Mesenchymal stem cell (in vitro differentiated cells and primary cell): ENCODE measurements around the gene PMPCB. TPM values are rescaled to one million over a fixed set of nuclear protein-coding genes. Genes with fewer than 3 reads are reported as not detected.
"Not testable (repeated sequence)": the region's sequence is repeated elsewhere in the genome, so short reads cannot be mapped to it uniquely, and the experiment has no call there.

Source experiments
- DNase-seq: peaks from one replicate; pipeline ENCODE4 v3.0.0-alpha.2; 2013
- H2AFZ ChIP-seq: one replicate; pipeline ENCODE4 v1.6.1; 2013; ENCODE audit warnings: low read depth, mild to moderate bottlenecking, control low read depth, inconsistent platforms, low read length, moderate library complexity
- H2AK5ac ChIP-seq: 2 replicates; pipeline ENCODE4 v1.6.1; 2013; ENCODE audit warnings: low read length, moderate library complexity, mild to moderate bottlenecking, inconsistent platforms; ENCODE audit not compliant: severe bottlenecking
- H2BK120ac ChIP-seq: one replicate; pipeline ENCODE4 v1.6.1; 2013; ENCODE audit warnings: low read depth, mild to moderate bottlenecking, inconsistent platforms, low read length, moderate library complexity
- H2BK12ac ChIP-seq, 2 experiments: one replicate each; pipeline ENCODE4 v1.6.1; 2013; ENCODE audit warnings: inconsistent platforms in 2 of 2, low read length in 2 of 2, mild to moderate bottlenecking in 2 of 2, moderate library complexity in 2 of 2, control low read depth in 1 of 2
- H2BK15ac ChIP-seq: one replicate; pipeline ENCODE4 v1.6.1; 2013; ENCODE audit warnings: mild to moderate bottlenecking, low read depth, inconsistent platforms; ENCODE audit not compliant: poor library complexity, severe bottlenecking
- H2BK5ac ChIP-seq: 2 replicates; pipeline ENCODE4 v1.6.1; 2013; ENCODE audit warnings: low read depth, mild to moderate bottlenecking, low read length, control low read depth, inconsistent platforms; ENCODE audit not compliant: poor library complexity, severe bottlenecking
- H3K14ac ChIP-seq, 2 experiments: one replicate each; pipeline ENCODE4 v1.6.1; 2013; ENCODE audit warnings: inconsistent platforms in 2 of 2, low read length in 2 of 2, control low read depth in 1 of 2, mild to moderate bottlenecking in 1 of 2, moderate library complexity in 1 of 2
- H3K18ac ChIP-seq, 2 experiments: one replicate each; pipeline ENCODE4 v1.6.1; 2013; ENCODE audit warnings: inconsistent platforms in 2 of 2, low read length in 2 of 2, control low read depth in 1 of 2, low read depth in 1 of 2, mild to moderate bottlenecking in 1 of 2
- H3K23ac ChIP-seq, 2 experiments: one replicate each; pipeline ENCODE4 v1.6.1; 2013; ENCODE audit warnings: inconsistent platforms in 2 of 2, low read length in 2 of 2, mild to moderate bottlenecking in 2 of 2, moderate library complexity in 2 of 2, control low read depth in 1 of 2
- H3K27ac ChIP-seq: 2 replicates; pipeline ENCODE4 v1.5.1; 2013; ENCODE audit warnings: mild to moderate bottlenecking, moderate library complexity, low read length, control low read depth, inconsistent platforms; ENCODE audit not compliant: poor library complexity, severe bottlenecking
- H3K27me3 ChIP-seq, 2 experiments: 2 replicates each; pipeline versions ENCODE4 v1.6.1 to v1.7.0; 2013; ENCODE audit warnings: low read length in 2 of 2, mild to moderate bottlenecking in 2 of 2, moderate library complexity in 2 of 2, control low read depth in 1 of 2, inconsistent platforms in 1 of 2; ENCODE audit not compliant: control insufficient read depth in 1 of 2, insufficient read depth in 1 of 2
- H3K36me3 ChIP-seq, 2 experiments: 2 replicates each; pipeline versions ENCODE4 v1.6.1 to v1.7.0; 2013; ENCODE audit warnings: low read length in 2 of 2, control low read depth in 1 of 2, inconsistent platforms in 1 of 2, low read depth in 1 of 2, mild to moderate bottlenecking in 1 of 2; ENCODE audit not compliant: insufficient read depth in 2 of 2, control insufficient read depth in 1 of 2
- H3K4ac ChIP-seq, 2 experiments: one replicate each; pipeline ENCODE4 v1.6.1; 2013; ENCODE audit warnings: inconsistent platforms in 2 of 2, low read length in 2 of 2, mild to moderate bottlenecking in 2 of 2, moderate library complexity in 2 of 2, control low read depth in 1 of 2, low read depth in 1 of 2
- H3K4me1 ChIP-seq: 2 replicates; pipeline ENCODE4 v1.6.1; 2013; ENCODE audit warnings: low read depth, low read length, control low read depth; ENCODE audit not compliant: control insufficient read depth, insufficient read depth
- H3K4me2 ChIP-seq: 2 replicates; pipeline ENCODE4 v1.6.1; 2013; ENCODE audit warnings: low read length, mild to moderate bottlenecking, inconsistent platforms; ENCODE audit not compliant: poor library complexity, severe bottlenecking
- H3K4me3 ChIP-seq, 2 experiments: 2 replicates each; pipeline versions ENCODE4 v1.5.1 to v1.7.0; 2013; ENCODE audit warnings: low read length in 2 of 2, mild to moderate bottlenecking in 2 of 2, control low read depth in 1 of 2, low read depth in 1 of 2; ENCODE audit not compliant: insufficient read depth in 1 of 2
- H3K79me1 ChIP-seq: replicated peaks from 2 replicates; pipeline ENCODE4 v1.6.1; 2013; ENCODE audit warnings: mild to moderate bottlenecking, control low read depth, low read length, inconsistent platforms; ENCODE audit not compliant: poor library complexity, severe bottlenecking
- H3K9ac ChIP-seq: 2 replicates; pipeline ENCODE4 v1.7.0; 2013; ENCODE audit warnings: mild to moderate bottlenecking, low read length, moderate library complexity
- H3K9me3 ChIP-seq: 2 replicates; pipeline ENCODE4 v1.7.0; 2013; ENCODE audit warnings: mild to moderate bottlenecking, low read length; ENCODE audit not compliant: control insufficient read depth
- H4K8ac ChIP-seq: one replicate; pipeline ENCODE4 v1.6.1; 2013; ENCODE audit warnings: inconsistent platforms, mild to moderate bottlenecking, low read length, moderate library complexity
- H4K91ac ChIP-seq: one replicate; pipeline ENCODE4 v1.6.1; 2013; ENCODE audit warnings: mild to moderate bottlenecking, low read length, inconsistent platforms
- WGBS: methylation state at CpG from one replicate; pipeline ENCODE4 v1.1.7; 2013; ENCODE audit warnings: mixed read lengths; 5-methylcytosine and 5-hydroxymethylcytosine counted together
- polyA plus RNA-seq, 2 experiments: library from polyadenylated mRNA; stranded (reverse); fragments of 200-250 nt; gene quantifications; one replicate each; pipeline ENCODE4 v1.2.3, GENCODE V29; 2013

The PMPCB gene
- polyA plus RNA-seq (2013, experiment 1 of 2), result 46.3 TPM
- 46.0 TPM for polyA plus RNA-seq (2013, experiment 2 of 2)

DNA sequence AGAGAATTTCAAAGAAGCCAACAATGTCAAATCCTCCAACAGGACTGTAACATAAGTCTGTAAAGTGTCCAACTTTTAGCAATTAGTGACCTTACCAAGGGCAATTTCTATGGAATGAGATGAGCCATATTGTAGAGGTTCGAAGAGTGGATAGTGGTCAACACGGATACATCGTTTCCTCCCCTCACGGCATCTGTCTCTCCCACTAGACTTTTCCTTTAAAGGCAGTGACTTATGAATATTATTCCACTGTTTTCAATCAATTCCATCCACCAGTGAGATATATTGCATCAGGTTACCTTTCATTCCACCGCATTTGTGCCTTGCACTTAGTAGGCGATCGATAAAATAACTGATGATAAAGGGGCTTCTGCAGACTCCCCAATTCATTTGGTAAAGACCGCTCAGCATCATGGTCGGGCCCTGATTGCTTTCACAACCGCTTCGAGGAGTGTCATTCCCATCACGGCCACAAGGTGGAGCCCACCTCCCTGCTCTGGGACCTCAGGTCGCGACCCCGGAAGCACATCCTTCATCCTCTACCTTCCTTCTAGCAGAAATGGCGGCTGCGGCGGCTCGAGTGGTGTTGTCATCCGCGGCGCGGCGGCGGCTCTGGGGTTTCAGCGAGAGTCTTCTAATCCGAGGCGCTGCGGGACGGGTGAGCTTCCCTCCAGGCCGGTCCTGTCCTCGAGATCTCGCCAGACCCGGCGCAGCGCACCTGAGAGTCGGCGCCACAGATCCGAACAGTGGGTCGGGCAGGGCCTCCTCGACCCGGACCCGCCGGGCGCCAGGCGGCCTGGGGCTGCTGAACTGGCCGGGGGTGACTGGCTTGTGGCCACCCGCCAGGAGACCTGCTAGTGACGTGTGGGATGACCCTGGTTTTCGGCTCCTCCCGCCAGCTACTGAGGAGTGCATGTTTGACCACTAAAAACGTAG, at the start of gene PMPCB:
Gene PMPCB, plus strand, starts transcription at position 535 of the 936 bp plus-strand sequence. Its CDS starts 25 bp downstream, at position 560.
- peak within 1 kb of the TSS; percentile 52 for H2BK15ac ChIP-seq
- peaks cover 14% of the 10 kb centered on the region for H3K79me1 ChIP-seq
- no peaks in the 10 kb centered on the region for H3K27me3 ChIP-seq
- peaks cover 7 to 37% of the 10 kb centered on the region in 2 experiments for H3K36me3 ChIP-seq
- H2BK120ac ChIP-seq, result peak within 1 kb of the TSS; percentile 49
- no peak within 1 kb of the TSS for H3K14ac ChIP-seq
- peak; percentile 91 for DNase-seq
- H3K4ac ChIP-seq, result peak within 1 kb of the TSS in 1 of 2 experiments; percentile 98
- no peaks in the 10 kb centered on the region for H3K9me3 ChIP-seq
- peak within 1 kb of the TSS; percentile 90 for H2BK5ac ChIP-seq
- H3K27ac ChIP-seq, result peak within 1 kb of the TSS; percentile 63
- H3K23ac ChIP-seq, result peak within 1 kb of the TSS; percentile 34 to 71
- peak within 1 kb of the TSS in 1 of 2 experiments; percentile 23 for H2BK12ac ChIP-seq
- H2AFZ ChIP-seq, result peak within 1 kb of the TSS; percentile 91
- H3K4me1 ChIP-seq, result no peaks in the 10 kb centered on the region
- H3K9ac ChIP-seq, result peak within 1 kb of the TSS; percentile 97
- H3K4me2 ChIP-seq, result peak within 1 kb of the TSS; percentile 83
- H3K4me3 ChIP-seq, result peak within 1 kb of the TSS; percentile 86 to 90
- 6% methylated on average over 52 of the region's 52 CpGs for WGBS
- H4K8ac ChIP-seq, result peak within 1 kb of the TSS; percentile 100
- peak within 1 kb of the TSS; percentile 71 to 94 for H3K18ac ChIP-seq
- no peak within 1 kb of the TSS for H2AK5ac ChIP-seq
- peak within 1 kb of the TSS; percentile 89 for H4K91ac ChIP-seq

DNA sequence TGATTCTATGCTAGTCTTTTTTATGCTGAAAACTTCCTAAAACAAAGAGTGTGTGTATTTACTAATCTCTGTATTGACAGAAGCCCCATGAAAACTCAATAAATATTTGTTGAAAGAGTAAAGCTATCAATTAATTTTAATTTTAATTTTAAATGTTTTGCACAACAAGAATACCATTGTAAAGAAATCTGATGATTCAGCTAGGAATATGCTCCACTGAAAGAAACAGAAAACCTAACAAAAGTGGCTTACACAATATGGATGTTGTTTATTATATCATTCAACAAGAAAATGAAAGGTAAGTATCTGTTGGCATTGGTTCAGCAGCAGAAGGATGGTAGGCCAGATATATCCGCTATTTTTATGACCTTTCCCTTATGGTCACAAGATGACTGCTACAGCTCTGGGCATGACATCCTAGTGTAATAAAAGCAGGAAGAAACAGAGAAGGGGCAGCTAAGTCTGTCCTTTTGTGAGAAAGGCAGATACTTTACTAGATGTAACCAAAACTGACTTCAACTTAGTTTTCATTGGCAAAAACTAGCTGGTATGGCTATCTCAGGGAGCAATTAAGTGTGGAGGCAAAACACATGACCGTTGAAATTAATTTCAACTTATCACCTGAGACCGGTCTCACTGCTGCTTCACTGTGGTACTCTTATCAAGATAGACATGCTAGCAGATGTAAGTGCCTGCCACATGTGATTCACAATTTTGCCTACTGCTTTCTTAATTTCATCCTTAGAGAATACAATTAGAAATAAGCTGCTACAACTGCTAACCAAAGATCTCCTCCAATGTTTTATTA, 43.3 kb upstream of the PMPCB start:
- not testable (repeated sequence) for H3K4me2 ChIP-seq, H3K27ac ChIP-seq, DNase-seq, H4K91ac ChIP-seq, H3K9me3 ChIP-seq, H3K23ac ChIP-seq, H2AFZ ChIP-seq, H3K27me3 ChIP-seq, H2AK5ac ChIP-seq, H3K79me1 ChIP-seq, H2BK15ac ChIP-seq, H2BK5ac ChIP-seq, H3K18ac ChIP-seq, H4K8ac ChIP-seq, H2BK12ac ChIP-seq, H3K4me1 ChIP-seq, H3K4me3 ChIP-seq, H2BK120ac ChIP-seq, H3K4ac ChIP-seq, H3K14ac ChIP-seq, H3K36me3 ChIP-seq, H3K9ac ChIP-seq
- 40% methylated on average over 2 of the region's 3 CpGs for WGBS

- not testable (repeated sequence) for H3K36me3 ChIP-seq, H4K8ac ChIP-seq, H3K4me3 ChIP-seq, H2BK120ac ChIP-seq, H3K4me1 ChIP-seq, H2AFZ ChIP-seq, H2BK12ac ChIP-seq, H2AK5ac ChIP-seq, H3K4ac ChIP-seq, H3K4me2 ChIP-seq, H3K9ac ChIP-seq, H3K9me3 ChIP-seq, H3K79me1 ChIP-seq, H4K91ac ChIP-seq, H3K23ac ChIP-seq, H2BK15ac ChIP-seq, H3K27ac ChIP-seq, H2BK5ac ChIP-seq, H3K14ac ChIP-seq, H3K27me3 ChIP-seq, DNase-seq, H3K18ac ChIP-seq
- 100% methylated on average over 1 of the region's 2 CpGs for WGBS
Observed at GRCh38 chr7:103264054-103264453, 33.2 kb upstream of the PMPCB start.

GRCh38 chr7:103266229-103266628, 31.0 kb upstream of the PMPCB start:
- not testable (repeated sequence) for H3K18ac ChIP-seq, H3K27me3 ChIP-seq, H3K36me3 ChIP-seq, H3K14ac ChIP-seq, H3K4ac ChIP-seq, H2BK12ac ChIP-seq, H2AFZ ChIP-seq, H2AK5ac ChIP-seq, H2BK120ac ChIP-seq, H2BK15ac ChIP-seq, H3K9ac ChIP-seq, DNase-seq, H2BK5ac ChIP-seq, H3K4me1 ChIP-seq, H3K9me3 ChIP-seq, H4K91ac ChIP-seq, H3K27ac ChIP-seq, H4K8ac ChIP-seq, H3K4me2 ChIP-seq, H3K23ac ChIP-seq, H3K4me3 ChIP-seq, H3K79me1 ChIP-seq
- WGBS, result no CpG with 5 or more reads among the region's 2 CpGs
